Loucy (cell line): Measurements from ENCODE around the gene MYO1D.

Experiments used
- H2AFZ ChIP-seq: fragments of 200-600 bp; sonication (generic); 2 replicates; pipeline ENCODE4 v1.6.0; 2016; ENCODE audit warnings: antibody characterized with exemption, mild to moderate bottlenecking, low read length, moderate library complexity
- H3F3A ChIP-seq: fragments of 200-600 bp; 2 replicates; pipeline ENCODE4 v1.6.0; 2016; ENCODE audit warnings: antibody characterized with exemption, low read depth, mild to moderate bottlenecking
- H3K27me3 ChIP-seq: fragments of 200-600 bp; sonication (generic); 2 replicates; pipeline ENCODE4 v1.6.1; 2014; ENCODE audit warnings: low read length, mild to moderate bottlenecking; ENCODE audit not compliant: insufficient read depth, poor library complexity, severe bottlenecking
- H3K36me3 ChIP-seq: fragments of 200-600 bp; sonication (generic); 2 replicates; pipeline ENCODE4 v1.6.1; 2016; ENCODE audit warnings: low read length; ENCODE audit not compliant: insufficient read depth
- H3K4me1 ChIP-seq: fragments of 200-600 bp; sonication (generic); 2 replicates; pipeline ENCODE4 v1.5.1; 2014; ENCODE audit warnings: low read length, mild to moderate bottlenecking; ENCODE audit not compliant: insufficient read depth, poor library complexity, severe bottlenecking
- H3K4me2 ChIP-seq: fragments of 200-600 bp; sonication (generic); 2 replicates; pipeline ENCODE4 v1.6.0; 2014; ENCODE audit warnings: antibody characterized with exemption, low read length, low read depth, mild to moderate bottlenecking; ENCODE audit not compliant: poor library complexity, severe bottlenecking
- H3K4me3 ChIP-seq: fragments of 200-600 bp; sonication (generic); 2 replicates; pipeline ENCODE4 v1.5.1; 2014; ENCODE audit warnings: low read length, mild to moderate bottlenecking, mixed read lengths; ENCODE audit not compliant: poor library complexity, severe bottlenecking
- H3K79me2 ChIP-seq: fragments of 200-600 bp; sonication (generic); 2 replicates; pipeline ENCODE4 v1.6.1; 2014; ENCODE audit warnings: low read length; ENCODE audit not compliant: insufficient read depth
- H3K9ac ChIP-seq: fragments of 200-600 bp; sonication (generic); 2 replicates; pipeline ENCODE4 v1.6.0; 2014; ENCODE audit warnings: mild to moderate bottlenecking, low read depth, low read length, moderate library complexity; ENCODE audit not compliant: poor library complexity, severe bottlenecking
- H3K9me2 ChIP-seq: fragments of 200-600 bp; sonication (generic); replicated peaks from 2 replicates; pipeline ENCODE4 v1.6.1; 2016; ENCODE audit warnings: low read depth, low read length, mixed read lengths
- H3K9me3 ChIP-seq: fragments of 200-600 bp; sonication (generic); 2 replicates; pipeline ENCODE4 v1.6.1; 2014; ENCODE audit warnings: mild to moderate bottlenecking, antibody characterized with exemption, low read length, low read depth; ENCODE audit not compliant: insufficient read depth
- H4K20me1 ChIP-seq: fragments of 200-600 bp; sonication (generic); 2 replicates; pipeline ENCODE4 v1.6.0; 2014; ENCODE audit warnings: antibody characterized with exemption, low read length, mild to moderate bottlenecking; ENCODE audit not compliant: insufficient read depth, poor library complexity, severe bottlenecking
- CTCF ChIP-seq: fragments of 200-600 bp; sonication (generic); conservative IDR thresholded peaks from 2 replicates; pipeline ENCODE4 v1.5.1; 2014; ENCODE audit warnings: mild to moderate bottlenecking, antibody characterized with exemption, low read length
- EZH2phosphoT487 ChIP-seq: fragments of 200-600 bp; IDR thresholded peaks from 2 replicates; pipeline ENCODE4 v1.6.1; 2018; ENCODE audit warnings: antibody characterized with exemption, mild to moderate bottlenecking, moderate library complexity, borderline replicate concordance

The MYO1D gene

GRCh38 chr17:32747856-32748255 lies 129.1 kb downstream of the MYO1D start:
- no peak overlapping the region for H3K4me3 ChIP-seq
- no peaks in the 10 kb centered on the region for H3K9me2 ChIP-seq
- H3K4me2 ChIP-seq: no peak overlapping the region

GRCh38 chr17:32746698-32747097 lies 130.2 kb downstream of the MYO1D start:
- TF ChIP-seq EZH2phosphoT487 (no peak), CTCF (no peak)
- no peaks in the 10 kb centered on the region for H4K20me1 ChIP-seq
- H3K4me1 ChIP-seq: no peaks in the 10 kb centered on the region
- no peaks in the 10 kb centered on the region for H3K9me3 ChIP-seq
- H3K4me3 ChIP-seq: no peak overlapping the region
- H3K4me2 ChIP-seq: no peak overlapping the region
- H3F3A ChIP-seq: no peaks in the 10 kb centered on the region
- H3K36me3 ChIP-seq: no peaks in the 10 kb centered on the region
- no peak overlapping the region for H3K9ac ChIP-seq
- H3K9me2 ChIP-seq: no peaks in the 10 kb centered on the region
- H3K27me3 ChIP-seq: no peaks in the 10 kb centered on the region
- H3K79me2 ChIP-seq: no peaks in the 10 kb centered on the region
- H2AFZ ChIP-seq: no peak overlapping the region

More at GRCh38 chr17:32747856-32748255, 129.1 kb downstream of the MYO1D start:
- H3F3A ChIP-seq: no peaks in the 10 kb centered on the region
- TF ChIP-seq EZH2phosphoT487 (no peak), CTCF (no peak)
- H3K36me3 ChIP-seq: no peaks in the 10 kb centered on the region
- no peak overlapping the region for H2AFZ ChIP-seq
- H3K79me2 ChIP-seq: no peaks in the 10 kb centered on the region
- H3K9ac ChIP-seq: no peak overlapping the region
- H3K9me3 ChIP-seq: no peaks in the 10 kb centered on the region
- no peaks in the 10 kb centered on the region for H3K4me1 ChIP-seq
- H3K27me3 ChIP-seq: no peaks in the 10 kb centered on the region
- H4K20me1 ChIP-seq: no peaks in the 10 kb centered on the region

GRCh38 chr17:32746280-32746679 lies 130.6 kb downstream of the MYO1D start:
- no peaks in the 10 kb centered on the region for H4K20me1 ChIP-seq
- H2AFZ ChIP-seq: no peak overlapping the region
- no peaks in the 10 kb centered on the region for H3K27me3 ChIP-seq
- H3K9ac ChIP-seq: no peak overlapping the region
- H3F3A ChIP-seq: no peaks in the 10 kb centered on the region
- no peaks in the 10 kb centered on the region for H3K36me3 ChIP-seq
- no peak overlapping the region for H3K4me3 ChIP-seq
- H3K79me2 ChIP-seq: no peaks in the 10 kb centered on the region
- H3K9me2 ChIP-seq: no peaks in the 10 kb centered on the region
- no peaks in the 10 kb centered on the region for H3K4me1 ChIP-seq
- no peaks in the 10 kb centered on the region for H3K9me3 ChIP-seq
- TF ChIP-seq CTCF: no peak
- no peak for TF ChIP-seq EZH2phosphoT487
- H3K4me2 ChIP-seq: no peak overlapping the region
